ENCODE measurements around the gene EPHA8.

EPHA8 gene

DNA sequence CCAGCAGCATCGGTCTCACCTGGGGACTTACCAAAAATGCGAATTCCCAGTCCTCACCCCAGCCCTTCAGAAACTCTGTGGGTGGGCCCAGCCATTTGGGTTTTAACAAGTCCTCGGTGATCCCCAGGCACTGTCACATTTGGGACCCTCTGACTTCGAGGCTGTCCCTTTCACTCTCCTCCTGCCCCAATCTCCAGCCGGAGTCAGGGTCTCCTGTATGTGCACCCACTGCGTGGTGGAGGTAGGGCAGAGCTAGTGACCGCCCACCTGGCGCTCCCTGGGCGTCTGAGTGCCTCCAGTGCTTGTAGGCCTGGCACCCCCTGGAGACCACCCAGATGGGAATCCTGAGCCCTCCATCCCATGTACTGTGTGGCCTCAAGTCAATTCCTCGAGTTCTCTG lies 31.1 kb downstream of the EPHA8 start:
- H3K4me1 ChIP-seq (ENCODE audit: control insufficient read depth, insufficient read depth, low read length): no peaks in the 10 kb centered on the region
- no peaks in the 10 kb centered on the region for H3K36me3 ChIP-seq (ENCODE audit: control insufficient read depth in 2 of 2, insufficient read depth in 1 of 2, low read length in 2 of 2)
- ChIA-PET CTCF (interaction anchor here (0.7 kb wide), 1 partner anchor 138 kb away, joined by 3 read pairs; no protein-coding TSS in a partner anchor), POLR2A (no interaction called here)
- no peak overlapping the region for H3K27ac ChIP-seq (ENCODE audit: extremely low read depth, low read depth, low read length)
- TF ChIP-seq YY2 (tag by site-specific recombination; IDR thresholded peaks at IDR 0.05) (no peak), ZFP3 (tag by site-specific recombination; IDR thresholded peaks at IDR 0.05; ENCODE audit: low read depth) (no peak), BCL11B (tag by site-specific recombination; IDR thresholded peaks at IDR 0.05; ENCODE audit: low read depth) (no peak), ZNF530 (tag by site-specific recombination; IDR thresholded peaks at IDR 0.05; ENCODE audit: low read depth) (no peak)
- TF ChIP-seq, protein P1, sequence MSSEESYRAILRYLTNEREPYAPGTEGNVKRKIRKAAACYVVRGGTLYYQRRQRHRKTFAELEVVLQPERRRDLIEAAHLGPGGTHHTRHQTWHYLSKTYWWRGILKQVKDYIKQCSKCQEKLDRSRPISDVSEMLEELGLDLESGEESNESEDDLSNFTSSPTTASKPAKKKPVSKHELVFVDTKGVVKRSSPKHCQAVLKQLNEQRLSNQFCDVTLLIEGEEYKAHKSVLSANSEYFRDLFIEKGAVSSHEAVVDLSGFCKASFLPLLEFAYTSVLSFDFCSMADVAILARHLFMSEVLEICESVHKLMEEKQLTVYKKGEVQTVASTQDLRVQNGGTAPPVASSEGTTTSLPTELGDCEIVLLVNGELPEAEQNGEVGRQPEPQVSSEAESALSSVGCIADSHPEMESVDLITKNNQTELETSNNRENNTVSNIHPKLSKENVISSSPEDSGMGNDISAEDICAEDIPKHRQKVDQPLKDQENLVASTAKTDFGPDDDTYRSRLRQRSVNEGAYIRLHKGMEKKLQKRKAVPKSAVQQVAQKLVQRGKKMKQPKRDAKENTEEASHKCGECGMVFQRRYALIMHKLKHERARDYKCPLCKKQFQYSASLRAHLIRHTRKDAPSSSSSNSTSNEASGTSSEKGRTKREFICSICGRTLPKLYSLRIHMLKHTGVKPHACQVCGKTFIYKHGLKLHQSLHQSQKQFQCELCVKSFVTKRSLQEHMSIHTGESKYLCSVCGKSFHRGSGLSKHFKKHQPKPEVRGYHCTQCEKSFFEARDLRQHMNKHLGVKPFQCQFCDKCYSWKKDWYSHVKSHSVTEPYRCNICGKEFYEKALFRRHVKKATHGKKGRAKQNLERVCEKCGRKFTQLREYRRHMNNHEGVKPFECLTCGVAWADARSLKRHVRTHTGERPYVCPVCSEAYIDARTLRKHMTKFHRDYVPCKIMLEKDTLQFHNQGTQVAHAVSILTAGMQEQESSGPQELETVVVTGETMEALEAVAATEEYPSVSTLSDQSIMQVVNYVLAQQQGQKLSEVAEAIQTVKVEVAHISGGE (tag by site-specific recombination; conservative IDR thresholded peaks at IDR 0.05; ENCODE audit: low read depth): no peak
- TF ChIP-seq, protein P2, sequence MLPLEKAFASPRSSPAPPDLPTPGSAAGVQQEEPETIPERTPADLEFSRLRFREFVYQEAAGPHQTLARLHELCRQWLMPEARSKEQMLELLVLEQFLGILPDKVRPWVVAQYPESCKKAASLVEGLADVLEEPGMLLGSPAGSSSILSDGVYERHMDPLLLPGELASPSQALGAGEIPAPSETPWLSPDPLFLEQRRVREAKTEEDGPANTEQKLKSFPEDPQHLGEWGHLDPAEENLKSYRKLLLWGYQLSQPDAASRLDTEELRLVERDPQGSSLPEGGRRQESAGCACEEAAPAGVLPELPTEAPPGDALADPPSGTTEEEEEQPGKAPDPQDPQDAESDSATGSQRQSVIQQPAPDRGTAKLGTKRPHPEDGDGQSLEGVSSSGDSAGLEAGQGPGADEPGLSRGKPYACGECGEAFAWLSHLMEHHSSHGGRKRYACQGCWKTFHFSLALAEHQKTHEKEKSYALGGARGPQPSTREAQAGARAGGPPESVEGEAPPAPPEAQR (tag by site-specific recombination; IDR thresholded peaks at IDR 0.05): no peak
- H3K9me3 ChIP-seq (ENCODE audit: control insufficient read depth, insufficient read depth, low read depth, low read length): no peaks in the 10 kb centered on the region
- no peak overlapping the region for H3K4me3 ChIP-seq (ENCODE audit: low read depth, low read length)

DNA sequence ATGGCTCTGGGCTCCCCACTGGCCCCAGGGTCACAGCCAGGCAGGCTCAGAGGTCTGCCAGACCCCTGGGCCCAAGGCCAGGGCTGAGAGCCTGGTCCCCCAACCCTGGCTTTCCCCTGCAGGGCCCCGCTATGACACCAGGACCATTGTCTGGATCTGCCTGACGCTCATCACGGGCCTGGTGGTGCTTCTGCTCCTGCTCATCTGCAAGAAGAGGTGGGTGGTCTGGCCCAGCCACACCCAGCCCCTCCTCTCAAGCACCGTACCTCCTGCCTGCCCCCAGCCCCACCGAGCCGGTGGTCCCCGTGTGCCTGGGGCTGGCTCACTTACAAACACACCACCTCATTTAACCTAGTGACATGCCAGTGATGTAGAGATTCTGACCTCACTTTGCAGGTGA lies 31.8 kb downstream of the EPHA8 start:
- 0 out of 2 replicates have a peak, but pooled peaks have one; percentile 23 for TF ChIP-seq ZNF768 (tag by site-specific recombination; IDR thresholded peaks at IDR 0.05)
- no peak for TF ChIP-seq ZNF138 (tag by site-specific recombination; IDR thresholded peaks at IDR 0.05; ENCODE audit: borderline replicate concordance)
- no peak overlapping the region for H3K4me3 ChIP-seq (ENCODE audit: low read depth, low read length)
- H3K4me1 ChIP-seq (ENCODE audit: control insufficient read depth, insufficient read depth, low read length): no peaks in the 10 kb centered on the region
- POLR2A ChIA-PET: no interaction called here
- H3K27ac ChIP-seq (ENCODE audit: extremely low read depth, low read depth, low read length): no peak overlapping the region
- H3K9me3 ChIP-seq (ENCODE audit: control insufficient read depth, insufficient read depth, low read depth, low read length): no peaks in the 10 kb centered on the region
- no peaks in the 10 kb centered on the region for H3K36me3 ChIP-seq (ENCODE audit: control insufficient read depth in 2 of 2, insufficient read depth in 1 of 2, low read length in 2 of 2)
- CTCF ChIA-PET: interaction anchor here (0.7 kb wide), 1 partner anchor 137 kb away, joined by 3 read pairs; no protein-coding TSS in a partner anchor

DNA sequence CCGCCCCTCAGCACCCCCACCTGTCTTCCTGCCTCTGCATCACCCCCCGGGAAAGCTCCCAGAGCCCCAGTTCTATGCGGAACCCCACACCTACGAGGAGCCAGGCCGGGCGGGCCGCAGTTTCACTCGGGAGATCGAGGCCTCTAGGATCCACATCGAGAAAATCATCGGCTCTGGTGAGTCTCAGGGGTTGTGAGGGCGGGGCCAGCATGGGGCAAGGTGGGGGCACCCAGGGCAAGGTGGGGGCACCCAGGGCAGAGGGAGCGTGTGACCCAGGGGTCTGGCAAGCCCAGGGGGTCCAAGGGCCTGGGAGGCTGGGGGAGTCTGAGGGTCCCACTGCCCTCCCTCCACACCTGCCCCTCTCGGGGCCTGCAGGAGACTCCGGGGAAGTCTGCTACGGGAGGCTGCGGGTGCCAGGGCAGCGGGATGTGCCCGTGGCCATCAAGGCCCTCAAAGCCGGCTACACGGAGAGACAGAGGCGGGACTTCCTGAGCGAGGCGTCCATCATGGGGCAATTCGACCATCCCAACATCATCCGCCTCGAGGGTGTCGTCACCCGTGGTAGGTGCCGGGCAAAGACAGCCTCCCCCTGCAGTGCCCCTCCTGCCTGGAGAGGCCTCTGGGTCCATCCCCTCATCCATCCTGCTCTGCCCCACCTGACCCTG lies 34.1 kb downstream of the EPHA8 start:
- H3K9me3 ChIP-seq (ENCODE audit: control insufficient read depth, insufficient read depth, low read depth, low read length): no peaks in the 10 kb centered on the region
- no peak overlapping the region for H3K27ac ChIP-seq (ENCODE audit: extremely low read depth, low read depth, low read length)
- POLR2A ChIA-PET: no interaction called here
- H3K4me3 ChIP-seq (ENCODE audit: low read depth, low read length): no peak overlapping the region
- no peaks in the 10 kb centered on the region for H3K4me1 ChIP-seq (ENCODE audit: control insufficient read depth, insufficient read depth, low read length)
- CTCF ChIA-PET: no interaction called here
- H3K36me3 ChIP-seq (ENCODE audit: control insufficient read depth in 2 of 2, insufficient read depth in 1 of 2, low read length in 2 of 2): no peaks in the 10 kb centered on the region
- no peak for TF ChIP-seq ZNF416 (tag by site-specific recombination; IDR thresholded peaks at IDR 0.05)
- TF ChIP-seq OSR2 (tag by site-specific recombination; IDR thresholded peaks at IDR 0.05): no peak
- no peak for TF ChIP-seq ZFP69B (tag by site-specific recombination; IDR thresholded peaks at IDR 0.05)
- TF ChIP-seq SCRT1 (tag by site-specific recombination; IDR thresholded peaks at IDR 0.05; ENCODE audit: borderline replicate concordance): no peak
- no peak for TF ChIP-seq ZNF548 (tag by site-specific recombination; IDR thresholded peaks at IDR 0.05)
- TF ChIP-seq ZNF112 (tag by site-specific recombination; IDR thresholded peaks at IDR 0.05): no peak
- TF ChIP-seq, protein P2 (tag by site-specific recombination; IDR thresholded peaks at IDR 0.05): no peak
- TF ChIP-seq GLI4 (tag by site-specific recombination; IDR thresholded peaks at IDR 0.05): no peak
- no peak for TF ChIP-seq RBAK (tag by site-specific recombination; IDR thresholded peaks at IDR 0.05)
- no peak for TF ChIP-seq ZNF274 (IDR thresholded peaks at IDR 0.05; ENCODE audit: low read length)
- no peak for TF ChIP-seq ZNF274 (tag by site-specific recombination; IDR thresholded peaks at IDR 0.05; ENCODE audit: borderline replicate concordance)
- TF ChIP-seq ZNF335 (tag by site-specific recombination; conservative IDR thresholded peaks at IDR 0.05): no peak
- TF ChIP-seq TRIM28 (IDR thresholded peaks at IDR 0.05; ENCODE audit: borderline replicate concordance, low read length): no peak
- TF ChIP-seq HOXA7 (CRISPR knock-in tag; IDR thresholded peaks at IDR 0.05; ENCODE audit: borderline replicate concordance): no peak
- TF ChIP-seq ZNF175 (tag by site-specific recombination; IDR thresholded peaks at IDR 0.05): no peak
- no peak for TF ChIP-seq KLF16 (tag by site-specific recombination; IDR thresholded peaks at IDR 0.05)
- TF ChIP-seq, protein P3, sequence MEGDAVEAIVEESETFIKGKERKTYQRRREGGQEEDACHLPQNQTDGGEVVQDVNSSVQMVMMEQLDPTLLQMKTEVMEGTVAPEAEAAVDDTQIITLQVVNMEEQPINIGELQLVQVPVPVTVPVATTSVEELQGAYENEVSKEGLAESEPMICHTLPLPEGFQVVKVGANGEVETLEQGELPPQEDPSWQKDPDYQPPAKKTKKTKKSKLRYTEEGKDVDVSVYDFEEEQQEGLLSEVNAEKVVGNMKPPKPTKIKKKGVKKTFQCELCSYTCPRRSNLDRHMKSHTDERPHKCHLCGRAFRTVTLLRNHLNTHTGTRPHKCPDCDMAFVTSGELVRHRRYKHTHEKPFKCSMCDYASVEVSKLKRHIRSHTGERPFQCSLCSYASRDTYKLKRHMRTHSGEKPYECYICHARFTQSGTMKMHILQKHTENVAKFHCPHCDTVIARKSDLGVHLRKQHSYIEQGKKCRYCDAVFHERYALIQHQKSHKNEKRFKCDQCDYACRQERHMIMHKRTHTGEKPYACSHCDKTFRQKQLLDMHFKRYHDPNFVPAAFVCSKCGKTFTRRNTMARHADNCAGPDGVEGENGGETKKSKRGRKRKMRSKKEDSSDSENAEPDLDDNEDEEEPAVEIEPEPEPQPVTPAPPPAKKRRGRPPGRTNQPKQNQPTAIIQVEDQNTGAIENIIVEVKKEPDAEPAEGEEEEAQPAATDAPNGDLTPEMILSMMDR (tag by site-specific recombination; IDR thresholded peaks at IDR 0.05): no peak
- TF ChIP-seq ZBTB7A (tag by site-specific recombination; IDR thresholded peaks at IDR 0.05; ENCODE audit: low read depth): no peak
